Activated CD8-positive, alpha-beta memory T cell treated with anti-CD3 and anti-CD28 coated beads, Interleukin-2, amount 50 U/mL, for 1 hour (primary cell): ENCODE results near the gene RUNX1.

Source experiments
- DNase-seq: peaks from one replicate; pipeline ENCODE4 v3.0.0-alpha.2; 2020; ENCODE audit errors: extremely low read depth

Gene RUNX1

GRCh38 chr21:34923626-34924025 lies 125.5 kb downstream of the RUNX1 start:
- no peak for DNase-seq

- no peak for DNase-seq
Observed at GRCh38 chr21:34923202-34923601, 125.9 kb downstream of the RUNX1 start.

DNA sequence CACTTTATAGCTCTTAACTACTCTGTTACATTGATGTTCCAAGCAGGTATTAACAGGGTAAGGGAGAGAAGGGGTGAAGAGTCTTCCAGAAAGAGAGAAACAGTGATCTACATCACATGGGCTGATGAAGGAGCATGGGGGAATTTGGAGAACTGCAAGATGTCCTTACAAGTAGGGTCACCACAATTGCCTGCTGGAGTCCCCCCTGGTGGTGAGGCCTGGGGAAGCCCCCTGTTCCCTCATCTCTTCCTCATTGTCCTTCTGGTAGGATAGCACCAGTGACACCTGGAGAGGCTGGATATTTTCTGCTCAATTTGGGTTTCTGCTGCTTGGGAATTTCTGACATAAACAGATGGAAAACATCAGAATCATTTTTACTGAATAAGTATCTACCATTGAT lies 126.6 kb downstream of the RUNX1 start:
- no peak for DNase-seq

- no peak for DNase-seq
Observed at GRCh38 chr21:34921151-34921550, 128.0 kb downstream of the RUNX1 start.

GRCh38 chr21:34919406-34919805 lies 129.7 kb downstream of the RUNX1 start:
- no peak for DNase-seq

- no peak for DNase-seq
Observed at GRCh38 chr21:34916446-34916845, 132.7 kb downstream of the RUNX1 start.

DNA sequence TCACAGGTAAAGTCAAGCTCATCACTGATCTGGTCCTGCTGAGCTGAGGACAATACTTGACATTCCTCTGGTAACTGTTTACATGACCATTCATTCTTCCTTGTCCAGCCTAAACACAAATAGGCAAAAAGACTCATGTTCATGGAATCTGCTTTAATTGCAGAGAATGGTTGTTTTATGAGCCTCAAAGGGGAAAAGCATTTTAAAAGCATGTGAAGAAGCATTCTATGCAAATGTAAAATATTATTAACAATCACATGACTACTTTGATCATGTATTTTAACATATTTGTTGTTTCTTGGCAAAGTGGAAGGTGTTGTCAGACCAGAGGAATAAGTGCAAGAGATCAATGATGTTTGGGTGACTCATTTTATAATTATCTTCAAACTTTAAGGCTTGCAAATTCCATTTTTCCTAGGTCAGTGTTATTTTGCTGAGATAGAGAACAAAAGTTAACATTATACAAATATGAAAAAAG lies 133.7 kb downstream of the RUNX1 start:
- DNase-seq, result no peak

- DNase-seq, result no peak
Observed at GRCh38 chr21:34914239-34914638, 134.9 kb downstream of the RUNX1 start.

- no peak for DNase-seq
Observed at GRCh38 chr21:34913811-34914210, 135.3 kb downstream of the RUNX1 start.

DNA sequence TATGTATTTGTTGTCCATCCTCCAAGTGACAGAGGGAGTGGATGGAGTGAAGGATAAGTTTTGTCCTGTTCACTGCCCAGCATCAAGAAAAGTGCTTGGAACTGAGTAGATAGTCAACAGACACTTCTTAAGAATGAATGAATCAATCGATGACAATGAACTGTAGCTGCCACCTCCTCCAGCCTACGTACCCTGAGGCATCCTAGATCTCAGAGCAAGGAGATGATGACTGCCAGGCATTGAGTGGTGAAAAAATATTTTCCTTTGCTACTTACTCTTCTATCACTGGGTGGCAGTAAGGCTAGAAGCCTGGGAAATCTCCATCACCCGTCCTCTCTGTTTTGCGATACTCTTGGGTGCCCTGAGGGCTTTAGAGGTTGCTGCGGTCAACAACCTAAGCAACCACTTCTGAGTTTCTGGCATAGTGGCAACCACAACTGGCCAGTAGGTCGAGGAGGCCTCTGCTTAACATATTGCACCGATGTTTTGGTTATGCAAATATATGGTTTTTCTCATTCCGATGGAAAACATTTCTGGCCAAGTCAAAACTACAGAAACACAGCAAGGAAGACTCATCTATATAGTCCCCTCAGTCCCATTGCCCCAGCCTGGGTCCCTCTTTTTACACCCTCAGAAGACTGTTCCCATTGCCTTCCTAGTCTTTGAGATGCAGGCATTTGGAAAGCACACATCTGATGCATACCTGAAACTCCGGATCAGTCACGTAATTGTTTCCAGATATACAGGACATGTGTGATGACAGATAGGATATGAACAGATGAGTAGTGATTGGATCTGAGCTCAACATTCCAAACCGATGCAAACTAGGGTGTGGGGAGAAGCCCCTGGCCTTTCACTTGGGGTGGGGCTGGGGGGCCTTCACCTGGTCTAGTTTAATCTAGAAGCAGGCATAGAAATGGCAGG lies 136.8 kb downstream of the RUNX1 start:
- no peak for DNase-seq

- no peak for DNase-seq
Observed at GRCh38 chr21:34911360-34911759, 137.7 kb downstream of the RUNX1 start.

GRCh38 chr21:34910396-34910795 lies 138.7 kb downstream of the RUNX1 start:
- no peak for DNase-seq

- no peak for DNase-seq
Observed at GRCh38 chr21:34909492-34910292, 139.4 kb downstream of the RUNX1 start.

DNA sequence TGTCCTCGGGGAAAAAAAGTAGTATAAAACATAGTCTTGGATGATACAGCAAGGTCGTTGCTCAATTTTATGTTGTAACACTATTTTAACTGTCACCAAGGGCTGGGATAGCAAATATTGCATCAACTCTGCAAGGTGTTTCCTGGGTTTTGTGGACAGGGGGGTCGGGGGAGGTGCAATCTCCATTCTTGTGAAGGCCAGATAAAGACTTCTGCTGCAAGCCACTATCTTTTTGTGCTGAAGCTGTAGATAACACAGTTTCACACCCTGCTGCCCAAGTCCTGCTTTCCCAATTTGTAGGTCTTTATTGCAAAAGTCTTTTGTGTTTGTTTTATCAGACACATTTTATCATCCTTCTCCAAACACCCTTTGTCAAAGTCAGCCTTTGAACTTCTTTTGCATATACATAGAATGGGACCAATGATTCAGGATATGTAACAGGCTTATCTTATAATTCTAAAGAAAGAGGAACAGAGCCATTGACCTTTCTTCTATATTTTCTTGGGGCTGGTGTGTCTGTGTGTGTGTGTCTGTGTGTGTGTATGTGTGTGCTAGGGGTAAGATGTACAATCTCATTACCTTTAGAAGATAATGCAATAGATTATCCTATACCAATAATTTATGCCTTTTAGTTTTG lies 140.6 kb downstream of the RUNX1 start:
- DNase-seq, result no peak

GRCh38 chr21:34907461-34908418 lies 141.4 kb downstream of the RUNX1 start:
- DNase-seq, result no peak

GRCh38 chr21:34906401-34906800 lies 142.7 kb downstream of the RUNX1 start:
- no peak for DNase-seq

GRCh38 chr21:34905218-34905537 lies 143.9 kb downstream of the RUNX1 start:
- DNase-seq, result no peak

- no peak for DNase-seq
Observed at GRCh38 chr21:34904526-34905217, 144.4 kb downstream of the RUNX1 start.

DNA sequence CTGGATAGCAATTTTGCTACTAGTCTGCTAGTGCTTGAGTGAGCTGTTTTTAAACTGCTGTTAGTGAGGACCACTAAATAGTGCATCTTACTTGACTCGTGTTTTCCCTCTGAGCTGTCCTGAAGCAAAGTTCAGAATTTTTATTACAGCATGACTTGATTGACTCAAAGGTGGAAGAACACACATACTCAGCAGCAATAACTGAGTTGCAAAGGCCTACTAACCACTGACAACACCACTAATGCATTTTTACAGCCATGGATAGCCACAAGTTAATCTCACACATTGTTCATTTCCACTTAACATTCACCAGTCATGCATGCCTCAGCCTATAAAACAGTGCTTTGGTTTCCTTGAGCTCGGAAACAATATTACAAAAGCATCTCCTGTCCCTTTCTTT lies 148.7 kb downstream of the RUNX1 start:
- no peak for DNase-seq

DNA sequence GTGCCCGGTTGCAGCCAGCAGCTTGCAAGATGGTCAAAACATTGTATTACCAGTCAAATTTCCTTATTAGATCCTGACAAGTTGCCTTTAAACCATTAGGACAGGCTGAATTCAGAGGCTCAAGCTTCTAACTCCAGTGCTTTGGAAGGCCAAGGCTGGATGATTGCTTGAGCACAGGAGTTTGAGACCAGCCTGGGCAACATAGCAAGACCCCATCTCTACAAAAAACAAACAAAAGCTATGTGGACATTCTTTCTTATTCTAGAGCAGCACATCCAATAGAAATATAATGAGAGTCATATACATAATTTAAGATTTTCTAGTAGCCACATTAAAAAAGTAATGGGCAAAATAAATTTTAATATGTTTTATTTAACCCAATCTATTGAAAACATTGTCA lies 149.3 kb downstream of the RUNX1 start:
- no peak for DNase-seq

DNA sequence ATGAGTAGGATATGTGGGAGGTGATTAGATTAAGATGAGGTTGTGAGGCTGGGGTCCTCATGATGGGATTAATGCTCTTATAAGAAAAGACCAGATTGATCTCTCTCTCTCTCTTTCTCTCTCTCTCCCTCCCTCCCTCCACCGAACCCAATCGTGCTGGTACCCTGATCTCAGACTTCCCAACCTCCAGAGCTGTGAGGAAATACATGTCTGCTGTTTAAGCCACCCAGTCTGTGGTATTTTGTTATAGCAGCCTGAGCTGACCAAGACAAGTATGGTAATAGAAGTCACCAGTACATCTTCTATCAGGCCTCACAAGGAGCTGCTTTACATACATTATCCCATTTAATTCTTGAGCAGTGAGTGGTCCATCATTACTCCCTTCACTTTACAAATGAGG lies 149.8 kb downstream of the RUNX1 start:
- DNase-seq, result no peak
